Ectodermal cell (in vitro differentiated cells): ENCODE results near the gene SCN10A. TPM values are rescaled to one million over a fixed set of nuclear protein-coding genes. Genes with fewer than 3 reads are reported as not detected.

Experiments
- H3K27ac ChIP-seq: 2 replicates; pipeline ENCODE4 v1.7.0; 2013; ENCODE audit warnings: mild to moderate bottlenecking, low read depth, low read length; ENCODE audit not compliant: insufficient read depth, poor library complexity, severe bottlenecking
- H3K27me3 ChIP-seq: 2 replicates; pipeline ENCODE4 v1.7.0; 2013; ENCODE audit warnings: mild to moderate bottlenecking, low read length; ENCODE audit not compliant: insufficient read depth, control insufficient read depth, poor library complexity, severe bottlenecking
- H3K36me3 ChIP-seq: one replicate; pipeline ENCODE4 v1.7.0; 2013; ENCODE audit warnings: low read length; ENCODE audit not compliant: control insufficient read depth, insufficient read depth
- H3K4me1 ChIP-seq: one replicate; pipeline ENCODE4 v1.7.0; 2013; ENCODE audit warnings: low read length; ENCODE audit not compliant: control insufficient read depth, insufficient read depth
- H3K4me3 ChIP-seq: 2 replicates; pipeline ENCODE4 v1.7.0; 2013; ENCODE audit warnings: low read depth, low read length, control low read depth; ENCODE audit not compliant: insufficient read depth
- H3K9me3 ChIP-seq: 2 replicates; pipeline ENCODE4 v1.7.0; 2013; ENCODE audit warnings: mild to moderate bottlenecking, low read length, moderate library complexity; ENCODE audit not compliant: control insufficient read depth
- WGBS, 2 experiments: methylation state at CpG; one replicate each; pipeline ENCODE4 v1.1.7; 2013; ENCODE audit warnings: missing lambda C conversion rate in 2 of 2; 5-methylcytosine and 5-hydroxymethylcytosine counted together
- polyA plus RNA-seq, 4 experiments: library from polyadenylated mRNA; stranded (reverse); fragments of 50-300 nt; gene quantifications; one replicate each; pipeline ENCODE4 v1.2.3, GENCODE V29; 2013

The SCN10A gene
- polyA plus RNA-seq (2013, experiment 1 of 4): not detected
- polyA plus RNA-seq (2013, experiment 2 of 4): not detected
- polyA plus RNA-seq (2013, experiment 3 of 4): not detected
- polyA plus RNA-seq (2013, experiment 4 of 4): not detected

DNA sequence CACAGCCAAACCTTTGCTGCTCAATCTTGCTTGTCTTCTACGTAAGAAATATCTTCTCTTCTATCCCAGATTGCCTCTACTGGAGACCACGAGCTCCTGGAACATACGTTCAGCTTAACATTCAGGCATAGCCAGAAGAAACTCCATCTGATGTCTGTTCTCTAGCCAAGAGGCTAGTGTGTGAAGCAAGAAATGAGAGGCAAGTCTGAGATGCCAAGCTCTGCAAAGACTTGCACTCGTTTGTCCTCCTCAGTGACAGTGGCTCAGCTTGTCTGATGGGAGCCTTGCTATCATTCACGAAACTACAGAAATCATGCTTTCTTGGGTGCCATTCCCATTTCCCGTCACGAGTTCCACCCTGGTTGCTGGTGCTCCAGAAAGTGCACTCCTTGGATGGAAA, at the start of gene SCN10A:
Gene SCN10A, minus strand, starts transcription at position 192 of the 400 bp plus-strand sequence. CDS start 22,207 bp downstream, outside the sequence.
- Histone ChIP-seq H3K4me3 (no peak within 1 kb of the TSS), H3K4me1 (no peaks in the 10 kb centered on the region), H3K27me3 (no peaks in the 10 kb centered on the region), H3K27ac (no peak within 1 kb of the TSS), H3K36me3 (no peaks in the 10 kb centered on the region), H3K9me3 (no peaks in the 10 kb centered on the region)
- WGBS, 2 experiments: 90 to 94% methylated on average over 7 of the region's 7 CpGs

DNA sequence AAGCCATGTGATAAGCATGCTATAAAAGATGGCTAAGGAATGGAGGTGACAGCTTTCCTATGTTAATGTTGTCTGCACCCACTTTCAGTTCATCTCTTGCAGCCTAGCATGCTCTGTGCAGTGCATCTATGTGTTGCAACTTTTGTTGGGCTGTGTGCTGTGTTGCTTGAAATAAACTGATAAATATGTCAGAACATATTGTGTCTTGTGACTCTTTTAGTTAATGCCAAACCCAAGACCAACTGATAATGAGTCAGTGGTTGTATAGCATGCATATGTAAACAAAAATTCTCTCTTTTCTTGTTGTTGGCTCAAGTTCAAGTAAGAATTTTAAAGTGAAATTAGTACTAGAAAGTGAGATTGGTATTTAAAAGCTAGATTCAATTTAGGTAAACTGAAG, 37.0 kb upstream of the SCN10A start:
- Histone ChIP-seq H3K4me1 (no peaks in the 10 kb centered on the region), H3K9me3 (no peaks in the 10 kb centered on the region), H3K27me3 (no peaks in the 10 kb centered on the region), H3K27ac (no peak overlapping the region), H3K4me3 (no peak overlapping the region), H3K36me3 (no peaks in the 10 kb centered on the region)

DNA sequence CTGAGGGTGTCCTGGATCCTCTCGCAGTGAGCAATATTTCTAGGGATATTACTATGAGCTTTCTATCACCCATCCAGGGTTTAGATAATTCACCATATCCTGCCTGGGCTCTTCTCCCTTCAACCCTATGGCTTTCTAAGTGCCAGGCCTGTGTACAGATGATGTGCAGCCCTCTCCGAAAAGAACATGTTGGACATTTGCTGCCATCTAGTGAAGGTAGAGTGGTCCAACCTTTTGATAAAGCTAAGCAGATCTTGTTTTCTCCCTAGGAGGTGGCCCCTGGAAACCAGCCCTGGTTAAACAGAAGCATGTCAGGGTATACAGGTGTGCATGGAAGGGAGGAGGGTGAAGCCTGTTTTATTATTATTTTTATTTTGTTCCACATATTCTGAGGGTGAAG, 27.9 kb upstream of the SCN10A start:
- Histone ChIP-seq H3K36me3 (no peaks in the 10 kb centered on the region), H3K4me1 (no peaks in the 10 kb centered on the region), H3K9me3 (no peaks in the 10 kb centered on the region), H3K27me3 (no peaks in the 10 kb centered on the region), H3K27ac (no peak overlapping the region), H3K4me3 (no peak overlapping the region)
- WGBS, 2 experiments: 59 to 73% methylated on average over 2 of the region's 2 CpGs

DNA sequence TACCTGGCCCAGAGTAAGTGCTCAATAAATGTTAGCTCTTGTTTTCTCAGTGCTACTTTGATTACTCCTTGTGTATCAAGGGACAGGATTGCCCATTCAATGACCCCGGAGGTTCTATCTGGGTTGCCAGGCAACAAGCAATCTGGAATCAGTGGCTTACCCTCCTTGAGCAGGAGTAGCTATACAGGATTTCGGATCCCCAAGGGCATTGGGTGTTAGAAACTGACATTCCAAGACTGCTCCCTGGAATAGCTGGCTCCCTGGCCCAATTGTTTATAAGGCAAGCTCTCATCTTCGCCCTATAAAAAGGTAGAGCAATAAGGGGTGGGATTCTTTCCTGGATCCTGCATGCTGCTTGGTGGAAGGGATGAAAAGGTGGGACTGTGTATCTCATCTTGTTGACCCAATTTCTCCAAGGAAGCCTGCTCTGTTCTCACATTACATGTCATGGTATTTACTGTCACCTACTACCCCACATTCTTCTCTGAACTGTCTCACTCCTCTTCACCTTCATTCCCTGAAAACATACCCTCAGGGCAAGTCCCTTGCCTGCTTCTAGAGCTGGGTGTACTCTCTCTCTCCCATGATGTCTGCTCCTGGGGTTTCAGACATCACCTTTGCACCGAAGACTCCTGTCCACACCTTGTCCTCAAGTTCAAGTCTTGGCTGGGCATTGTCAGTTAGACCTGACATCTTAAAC, 26.4 kb upstream of the SCN10A start:
- H3K27me3 ChIP-seq: no peaks in the 10 kb centered on the region
- H3K9me3 ChIP-seq: no peaks in the 10 kb centered on the region
- no peaks in the 10 kb centered on the region for H3K4me1 ChIP-seq
- no peak overlapping the region for H3K27ac ChIP-seq
- no peaks in the 10 kb centered on the region for H3K36me3 ChIP-seq
- WGBS, 2 experiments: 81 to 86% methylated on average over 4 of the region's 4 CpGs
- no peak overlapping the region for H3K4me3 ChIP-seq

DNA sequence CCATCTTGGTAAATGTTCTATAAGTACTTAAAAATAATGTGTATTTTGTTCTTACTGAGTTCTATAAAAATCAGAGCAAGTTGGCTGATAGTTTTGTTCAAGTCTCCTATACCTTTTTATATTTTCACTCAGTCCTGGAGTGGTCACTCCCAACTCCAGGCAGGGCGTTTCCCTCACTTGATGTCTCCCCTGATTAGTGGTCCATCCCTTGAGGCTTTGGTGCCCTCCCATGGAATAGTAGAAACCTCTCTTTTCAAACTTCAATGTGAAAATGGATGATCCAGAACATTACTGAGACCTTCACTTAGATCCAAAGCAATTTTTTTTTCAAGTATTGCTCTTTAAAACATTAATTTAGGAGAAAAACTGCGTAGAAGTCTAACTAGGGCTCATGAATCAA, 25.0 kb upstream of the SCN10A start:
- Histone ChIP-seq H3K4me1 (peaks cover under 1% of the 10 kb centered on the region), H3K9me3 (no peaks in the 10 kb centered on the region), H3K36me3 (no peaks in the 10 kb centered on the region), H3K4me3 (no peak overlapping the region), H3K27ac (no peak overlapping the region), H3K27me3 (no peaks in the 10 kb centered on the region)
- 61 to 84% methylated on average over 1 to 2 of the region's 2 CpGs for WGBS, 2 experiments

DNA sequence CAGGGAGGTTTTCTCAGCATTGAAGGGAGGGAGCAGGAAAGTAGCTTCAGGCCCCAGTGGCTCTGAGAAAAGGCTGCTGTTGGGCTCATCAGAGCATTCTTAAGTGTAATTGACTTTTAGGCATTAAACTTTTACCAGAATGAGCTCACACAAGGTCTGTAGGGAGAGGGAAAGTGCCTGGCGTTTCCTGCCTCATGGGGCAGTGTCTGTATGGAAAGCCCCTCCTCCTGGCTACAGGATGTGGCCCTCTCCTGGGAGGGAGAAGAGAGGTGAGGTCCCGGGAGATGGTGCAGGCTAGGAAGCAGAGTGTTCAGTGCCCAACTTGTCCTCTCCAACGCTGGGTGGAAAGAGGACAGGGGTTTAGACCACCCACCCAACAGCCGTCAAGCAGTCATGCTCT, 21.3 kb upstream of the SCN10A start:
- peaks cover 21% of the 10 kb centered on the region for H3K4me1 ChIP-seq
- H3K36me3 ChIP-seq: no peaks in the 10 kb centered on the region
- 83 to 85% methylated on average over 4 of the region's 4 CpGs for WGBS, 2 experiments
- H3K27me3 ChIP-seq: no peaks in the 10 kb centered on the region
- no peak overlapping the region for H3K27ac ChIP-seq
- H3K9me3 ChIP-seq: no peaks in the 10 kb centered on the region
- H3K4me3 ChIP-seq: no peak overlapping the region

DNA sequence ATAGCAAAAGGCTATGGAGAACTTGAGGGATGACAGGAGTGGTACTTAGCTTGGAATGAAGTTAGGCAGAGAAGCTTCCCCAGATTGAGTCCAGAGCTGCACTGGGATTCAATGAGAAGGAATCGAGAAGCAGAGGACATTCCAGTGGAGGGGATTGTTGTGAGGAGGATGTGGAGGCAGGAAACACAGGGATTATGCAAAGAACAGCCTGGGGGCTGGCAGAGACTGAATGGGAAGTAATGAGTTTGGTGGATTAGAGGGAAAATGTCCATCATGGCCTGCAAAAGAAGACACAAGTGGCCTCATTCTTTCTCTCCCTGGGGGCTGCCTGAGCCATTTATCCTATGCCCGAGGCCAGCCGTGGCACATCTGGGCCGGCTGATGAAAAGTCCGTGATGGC, 20.5 kb upstream of the SCN10A start:
- no peaks in the 10 kb centered on the region for H3K27me3 ChIP-seq
- H3K4me1 ChIP-seq: peaks cover 21% of the 10 kb centered on the region
- WGBS, 2 experiments: 59 to 83% methylated on average over 5 of the region's 5 CpGs
- no peaks in the 10 kb centered on the region for H3K36me3 ChIP-seq
- H3K27ac ChIP-seq: no peak overlapping the region
- H3K4me3 ChIP-seq: no peak overlapping the region
- no peaks in the 10 kb centered on the region for H3K9me3 ChIP-seq

DNA sequence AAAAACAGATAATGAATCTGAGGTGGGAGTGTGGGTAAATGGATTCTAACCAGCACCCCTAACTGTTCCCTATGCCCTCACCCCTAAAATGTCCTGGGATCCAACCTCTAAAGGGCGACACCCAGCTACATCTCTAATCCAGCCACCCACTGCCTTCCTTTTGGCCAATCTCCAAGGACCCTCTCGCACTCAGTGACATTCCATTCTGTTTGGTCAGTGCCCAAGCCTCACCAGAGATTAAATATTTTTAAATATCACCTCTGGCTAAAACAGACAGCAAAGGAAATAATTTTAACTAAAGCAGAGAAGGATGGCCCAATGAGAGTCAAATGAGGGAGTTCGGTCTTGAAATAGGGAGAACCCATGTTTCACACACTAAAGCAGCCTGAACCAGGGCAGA, 19.9 kb upstream of the SCN10A start:
- Histone ChIP-seq H3K36me3 (no peaks in the 10 kb centered on the region), H3K4me1 (peaks cover 21% of the 10 kb centered on the region), H3K27me3 (no peaks in the 10 kb centered on the region), H3K4me3 (no peak overlapping the region), H3K27ac (no peak overlapping the region), H3K9me3 (no peaks in the 10 kb centered on the region)
- WGBS, 2 experiments: 94 to 95% methylated on average over 3 of the region's 3 CpGs

DNA sequence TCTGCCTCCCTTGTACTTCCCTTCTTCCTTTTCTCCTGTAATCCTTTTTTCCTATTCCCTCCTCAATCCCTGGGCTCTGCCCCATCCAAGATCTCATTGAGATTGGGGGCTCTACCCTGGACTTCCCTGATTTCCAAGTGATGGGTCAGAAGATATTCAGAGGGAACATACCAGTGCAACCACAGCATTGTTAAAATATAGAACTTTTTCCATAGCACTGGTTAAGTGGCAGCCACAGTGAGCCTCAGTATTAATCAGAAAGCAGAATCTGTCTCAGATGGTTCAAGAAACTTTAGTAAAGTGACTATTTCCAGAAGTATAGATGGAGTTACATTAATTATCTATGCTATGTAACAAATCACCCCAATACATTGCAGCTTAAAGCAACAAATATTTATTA, 18.7 kb upstream of the SCN10A start:
- Histone ChIP-seq H3K27ac (no peak overlapping the region), H3K36me3 (no peaks in the 10 kb centered on the region), H3K4me1 (peaks cover 21% of the 10 kb centered on the region), H3K4me3 (no peak overlapping the region), H3K9me3 (no peaks in the 10 kb centered on the region), H3K27me3 (no peaks in the 10 kb centered on the region)

DNA sequence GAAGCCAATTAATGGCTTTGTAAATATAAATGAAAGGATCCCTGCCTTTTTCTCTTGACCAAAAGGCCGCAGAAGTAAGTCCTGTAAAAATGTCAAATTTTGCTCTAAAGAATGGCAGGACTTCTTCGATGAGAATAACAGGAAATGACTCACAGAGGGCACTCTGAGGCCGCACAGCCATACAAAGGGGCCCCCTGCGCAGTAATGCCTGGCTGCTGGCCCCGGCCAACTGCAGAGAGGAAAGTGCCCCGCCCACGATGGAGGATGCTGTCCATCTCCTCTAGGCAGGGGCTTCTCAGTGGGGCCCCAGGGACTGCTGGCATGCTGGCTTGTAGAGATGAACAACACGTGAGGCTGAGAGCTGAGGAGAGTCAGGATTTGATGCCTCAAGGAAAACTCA, 18.1 kb upstream of the SCN10A start:
- no peaks in the 10 kb centered on the region for H3K36me3 ChIP-seq
- no peak overlapping the region for H3K27ac ChIP-seq
- no peaks in the 10 kb centered on the region for H3K27me3 ChIP-seq
- no peak overlapping the region for H3K4me3 ChIP-seq
- peaks cover 21% of the 10 kb centered on the region for H3K4me1 ChIP-seq
- H3K9me3 ChIP-seq: no peaks in the 10 kb centered on the region
- WGBS, 2 experiments: 9 to 16% methylated on average over 8 of the region's 8 CpGs
